GM12878 (cell line): ENCODE measurements around the gene RPL29. TPM values are rescaled to one million over a fixed set of nuclear protein-coding genes. Genes with fewer than 3 reads are reported as not detected.

Source experiments
- ATAC-seq: fragments of 200-7000 bp; cut with Tn5 transposase; 3 replicates; pipeline ENCODE4 v1.9.1; 2020; ENCODE audit warnings: mild to moderate bottlenecking, moderate library complexity
- BruUV-seq: library from RNA; stranded (reverse); fragments of 400-500 nt; replicated peaks from 2 replicates; lab custom pipeline; 2021; lab: Mats Ljungman, UMichigan
- CTCF ChIA-PET: fragments of 300-600 bp; sonication (Branson Sonifier 250); formaldehyde crosslinking; extraction: SDS; loops from one replicate; lab custom pipeline; 2021; ENCODE audit warnings: inconsistent platforms; lab: Yijun Ruan, JAX
- POLR2A ChIA-PET: fragments of 350-600 bp; formaldehyde crosslinking; extraction: SDS; loops from one replicate; lab custom pipeline; 2021; ENCODE audit warnings: inconsistent platforms; lab: Charles Lee
- RAD21 ChIA-PET: fragments of 300-600 bp; sonication (Branson Sonifier 250); formaldehyde crosslinking; loops from one replicate; lab custom pipeline; 2023; ENCODE audit warnings: antibody characterized with exemption; ENCODE audit not compliant: unreplicated experiment; lab: Charles Lee
- SMC1A ChIA-PET: fragments of 300-600 bp; sonication (Branson Sonifier 250); formaldehyde crosslinking; loops from one replicate; lab custom pipeline; 2023; ENCODE audit not compliant: unreplicated experiment, uncharacterized antibody; lab: Charles Lee
- DNase-seq: peaks from one replicate; pipeline ENCODE4 v3.0.0-alpha.2; 2011; ENCODE audit warnings: low read depth, low spot score
- FAIRE-seq: peaks from 3 replicates; lab custom pipeline; 2011; peaks lifted over from hg19 to GRCh38; lab: Jason Lieb, UNC
- H2AFZ ChIP-seq: 2 replicates; pipeline ENCODE4 v1.6.0; 2011; ENCODE audit warnings: low read depth, low read length, control low read depth; ENCODE audit not compliant: control insufficient read depth
- H3K27ac ChIP-seq: 2 replicates; pipeline ENCODE4 v1.5.1; 2011; ENCODE audit warnings: control low read depth; ENCODE audit not compliant: control insufficient read depth, insufficient read depth
- H3K27me3 ChIP-seq, 2 experiments: replicated peaks in 1 of 2; 2 replicates each; pipeline versions ENCODE4 v1.6.0 to v1.6.1; 2011; ENCODE audit warnings: low read length in 1 of 2; ENCODE audit not compliant: control insufficient read depth in 2 of 2, insufficient read depth in 2 of 2
- H3K36me3 ChIP-seq, 2 experiments: 2 replicates each; pipeline ENCODE4 v1.5.1; 2011; ENCODE audit warnings: low read length in 1 of 2; ENCODE audit not compliant: control insufficient read depth in 2 of 2, insufficient read depth in 2 of 2
- H3K4me1 ChIP-seq: 2 replicates; pipeline ENCODE4 v1.6.1; 2011; ENCODE audit warnings: mild to moderate bottlenecking, low read length, moderate library complexity, mixed read lengths; ENCODE audit not compliant: control insufficient read depth, insufficient read depth
- H3K4me2 ChIP-seq: 2 replicates; pipeline ENCODE4 v1.6.0; 2011; ENCODE audit warnings: control low read depth; ENCODE audit not compliant: control insufficient read depth, insufficient read depth
- H3K4me3 ChIP-seq: fragments of 200-600 bp; sonication (generic); 2 replicates; pipeline ENCODE4 v1.5.1; 2016
- H3K79me2 ChIP-seq: 2 replicates; pipeline ENCODE4 v1.6.0; 2011; ENCODE audit warnings: low read length; ENCODE audit not compliant: control insufficient read depth, insufficient read depth
- H3K9ac ChIP-seq: 2 replicates; pipeline ENCODE4 v1.8.0; 2011; ENCODE audit warnings: low read length, control low read depth, mixed read lengths; ENCODE audit not compliant: control insufficient read depth, insufficient read depth
- H3K9me3 ChIP-seq: replicated peaks from 3 replicates; pipeline ENCODE4 v1.5.1; 2011; ENCODE audit warnings: mild to moderate bottlenecking, low read length; ENCODE audit not compliant: control insufficient read depth, insufficient read depth
- H4K20me1 ChIP-seq: 2 replicates; pipeline ENCODE4 v1.6.0; 2011; ENCODE audit not compliant: control insufficient read depth, insufficient read depth
- BACH1 ChIP-seq: fragments of 450-650 bp; IDR thresholded peaks from 2 replicates; pipeline ENCODE4 v1.6.1; 2017; ENCODE audit warnings: mild to moderate bottlenecking, borderline replicate concordance
- EGR1 ChIP-seq, 2 experiments: IDR thresholded peaks; 1 replicate in 1 of 2; 2 replicates in 1 of 2; pipeline ENCODE4 v1.6.1; 2011 to 2012; ENCODE audit warnings: low read depth in 2 of 2, low read length in 2 of 2, borderline replicate concordance in 1 of 2, mild to moderate bottlenecking in 1 of 2, moderate library complexity in 1 of 2
- HSF1 ChIP-seq: fragments of 150-350 bp; IDR thresholded peaks from 2 replicates; pipeline ENCODE4 v1.6.1; 2014; ENCODE audit warnings: mild to moderate bottlenecking, low read depth, low read length
- IRF4 ChIP-seq: IDR thresholded peaks from 2 replicates; pipeline ENCODE4 v1.6.1; 2011; ENCODE audit warnings: low read depth, low read length
- RCOR1 ChIP-seq: conservative IDR thresholded peaks from 2 replicates; pipeline ENCODE4 v1.6.1; 2012; ENCODE audit warnings: low read depth, low read length, improper control_type of control experiment
- RUNX3 ChIP-seq: IDR thresholded peaks from 2 replicates; pipeline ENCODE4 v1.6.1; 2012; ENCODE audit warnings: low read length, inconsistent platforms
- SMAD5 ChIP-seq: IDR thresholded peaks from 2 replicates; pipeline ENCODE4 v1.6.1; 2016; ENCODE audit warnings: antibody characterized with exemption, low read depth
- WGBS: methylation state at CpG from one replicate; pipeline ENCODE4 v1.1.6; 2016; ENCODE audit warnings: low lambda C conversion rate; ENCODE audit not compliant: insufficient replicate concordance, insufficient coverage; ENCODE audit errors: missing lambda C conversion rate; 5-methylcytosine and 5-hydroxymethylcytosine counted together
- in situ Hi-C: fragments of 300-500 bp; cut with MboI; formaldehyde crosslinking; loops from 9 replicates; pipeline ENCODE4 v1.14.3; 2018; ENCODE audit warnings: mixed read lengths
- intact Hi-C: fragments of 100-400 bp; cut with micrococcal nuclease; formaldehyde crosslinking; loops from one replicate; pipeline ENCODE4 v1.14.2; 2022; ENCODE audit not compliant: unreplicated experiment
- polyA plus RNA-seq, 11 experiments: library from polyadenylated mRNA; depleted of rRNA in 4 of 11; unstranded in 6 of 11; stranded (reverse) in 5 of 11; fragments of >200 nt; fragmentation: Nextera tagmentation in 4 of 11; fragmentation: Illumina TruSeq in 1 of 11; extraction: Ambion mirVana in 4 of 11; extraction: Trizol in 1 of 11; gene quantifications; 1 replicate in 1 of 11; 2 replicates in 10 of 11; pipeline versions ENCODE4 v1.2.1 to v1.2.3, GENCODE V29; 2011 to 2016; ENCODE audit warnings: inconsistent platforms in 2 of 11, missing spikeins in 2 of 11, low read depth in 1 of 11
- total RNA-seq, 4 experiments: library from RNA; depleted of rRNA in 3 of 4; stranded (reverse); fragments of >200 nt in 3 of 4; fragmentation: Illumina TruSeq in 1 of 4; extraction: Trizol in 1 of 4; gene quantifications; 2 replicates each; pipeline versions ENCODE4 v1.2.1 to v1.2.3, GENCODE V29; 2013 to 2021
- TF ChIP-seq, protein P1 (sequence below): fragments of 450-650 bp; IDR thresholded peaks from 2 replicates; pipeline ENCODE4 v1.6.1; 2014; ENCODE audit warnings: mild to moderate bottlenecking

The RPL29 gene
- total and polyA plus RNA-seq, 10 of the 15 experiments (the other 5 are each of a cell fraction or from before 2014, with no cell fraction given) = 1,053 to 2,477 (median 1,657) TPM

DNA sequence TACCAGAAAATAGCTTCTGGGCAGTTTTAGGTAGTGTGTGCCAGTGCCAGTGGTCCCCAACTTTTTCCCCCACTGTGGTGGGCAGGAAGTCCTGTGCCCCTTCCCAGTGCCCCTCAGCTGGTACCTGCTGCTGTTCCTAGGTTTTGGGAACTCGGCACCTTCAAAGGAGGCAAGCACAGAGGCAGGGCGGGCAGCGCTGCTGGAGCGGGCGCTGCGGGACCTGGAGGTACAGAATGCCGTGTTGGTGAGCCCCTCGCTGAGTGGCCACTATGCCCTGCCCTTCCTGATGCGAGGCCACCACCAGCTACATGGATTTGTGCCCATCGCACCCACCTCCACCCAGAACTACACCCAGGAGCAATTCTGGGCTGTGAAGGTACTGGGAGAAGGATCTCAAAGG is 15.4 kb downstream of the RPL29 start:
- Histone ChIP-seq H3K79me2 (peaks cover 3% of the 10 kb centered on the region), H3K4me2 (no peak overlapping the region), H2AFZ (no peak overlapping the region), H4K20me1 (no peaks in the 10 kb centered on the region), H3K27me3 (no peaks in the 10 kb centered on the region), H3K4me1 (peaks cover 15% of the 10 kb centered on the region), H3K9ac (no peak overlapping the region), H3K27ac (no peak overlapping the region), H3K9me3 (no peaks in the 10 kb centered on the region), H3K4me3 (no peak overlapping the region), H3K36me3 (no peaks in the 10 kb centered on the region)
- ChIA-PET SMC1A (no interaction called here), POLR2A (no interaction called here), CTCF (interaction anchor here (0.9 to 1.3 kb wide), 2 partner anchors 15 to 37 kb away, joined by 4 read pairs; no protein-coding TSS in a partner anchor), RAD21 (no interaction called here)
- no peak for FAIRE-seq
- intact Hi-C loops = no loop called here
- TF ChIP-seq IRF4 (no peak), BACH1 (no peak), SMAD5 (no peak), RCOR1 (no peak), EGR1 (IDR thresholded peaks at IDR 0.05; ENCODE audit: borderline replicate concordance in 1 of 2, low read depth in 2 of 2, low read length in 2 of 2) (no peak), HSF1 (no peak), RUNX3 (no peak)
- TF ChIP-seq, protein P1, sequence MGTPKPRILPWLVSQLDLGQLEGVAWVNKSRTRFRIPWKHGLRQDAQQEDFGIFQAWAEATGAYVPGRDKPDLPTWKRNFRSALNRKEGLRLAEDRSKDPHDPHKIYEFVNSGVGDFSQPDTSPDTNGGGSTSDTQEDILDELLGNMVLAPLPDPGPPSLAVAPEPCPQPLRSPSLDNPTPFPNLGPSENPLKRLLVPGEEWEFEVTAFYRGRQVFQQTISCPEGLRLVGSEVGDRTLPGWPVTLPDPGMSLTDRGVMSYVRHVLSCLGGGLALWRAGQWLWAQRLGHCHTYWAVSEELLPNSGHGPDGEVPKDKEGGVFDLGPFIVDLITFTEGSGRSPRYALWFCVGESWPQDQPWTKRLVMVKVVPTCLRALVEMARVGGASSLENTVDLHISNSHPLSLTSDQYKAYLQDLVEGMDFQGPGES = no peak
- DNase-seq = no peak
- no peak for ATAC-seq
- no TSS peak for BruUV-seq
- WGBS = 98% methylated on average over 10 of the region's 10 CpGs
- in situ Hi-C loops = no loop called here
